ENCODE results near the gene GINS2.

- TF ChIP-seq CTCF (conservative IDR thresholded peaks at IDR 0.05) (no peak), ZFX (IDR thresholded peaks at IDR 0.05) (no peak)
Measured at GRCh38 chr16:85633888-85634287, 54.9 kb downstream of the GINS2 start.
